ENCODE results near the gene KMO. TPM values are rescaled to one million over a fixed set of nuclear protein-coding genes. Genes with fewer than 3 reads are reported as not detected.

Gene KMO
- total and polyA plus RNA-seq, 2 experiments from 2014 or later, result 0.05 TPM; not detected in 1

DNA sequence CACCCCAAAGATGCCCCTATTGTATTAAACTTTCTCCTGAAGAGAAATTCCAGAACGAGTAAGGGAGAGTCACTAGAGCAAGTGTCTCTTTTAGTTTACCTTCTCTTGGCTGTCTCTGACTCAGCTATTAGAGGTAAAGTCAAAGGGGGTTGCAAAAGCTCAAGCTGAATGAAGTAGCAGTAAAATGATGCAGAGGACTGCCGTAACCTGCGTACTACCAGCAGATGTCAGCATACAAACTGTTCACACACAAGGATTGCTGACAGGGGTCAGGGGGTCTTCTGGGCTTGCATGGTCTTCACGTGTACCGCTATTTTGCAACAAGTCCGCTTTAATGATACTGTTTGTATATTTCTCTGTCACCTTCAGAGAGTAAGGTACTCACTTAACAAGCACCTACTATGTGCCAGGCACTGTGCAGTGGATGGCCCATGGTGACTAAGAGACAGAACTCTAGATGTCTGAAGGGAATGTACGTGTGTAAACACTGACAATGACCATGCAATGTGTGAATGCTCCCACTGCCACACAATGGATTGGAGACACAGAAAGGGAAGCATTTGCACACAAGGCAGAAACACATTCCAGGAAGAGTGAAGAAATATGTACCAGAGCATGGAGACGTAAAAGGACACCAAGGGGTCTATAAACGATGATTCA lies 73.1 kb downstream of the KMO start:
- H3K4me1 Mint-ChIP-seq, result no peaks in the 10 kb centered on the region

DNA sequence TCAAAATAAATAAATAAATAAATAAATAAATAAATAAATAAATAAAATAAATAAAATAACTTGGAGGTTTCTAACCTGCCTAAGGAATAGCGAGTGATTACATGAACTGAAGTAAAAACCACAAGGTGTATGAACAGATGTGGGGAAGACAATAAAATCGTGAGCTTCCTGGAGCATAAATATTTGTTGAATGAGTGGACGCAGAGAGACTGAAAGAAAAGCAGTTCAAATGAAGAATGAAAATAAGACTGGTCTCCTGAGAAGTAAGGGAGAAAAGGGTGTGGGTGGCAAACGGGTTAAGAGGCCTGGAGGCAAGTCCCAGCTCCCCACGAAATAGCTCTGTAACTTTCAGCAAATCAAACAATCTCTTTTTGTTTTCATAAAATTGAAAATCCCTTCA lies 74.4 kb downstream of the KMO start:
- TF ChIP-seq, protein P1, sequence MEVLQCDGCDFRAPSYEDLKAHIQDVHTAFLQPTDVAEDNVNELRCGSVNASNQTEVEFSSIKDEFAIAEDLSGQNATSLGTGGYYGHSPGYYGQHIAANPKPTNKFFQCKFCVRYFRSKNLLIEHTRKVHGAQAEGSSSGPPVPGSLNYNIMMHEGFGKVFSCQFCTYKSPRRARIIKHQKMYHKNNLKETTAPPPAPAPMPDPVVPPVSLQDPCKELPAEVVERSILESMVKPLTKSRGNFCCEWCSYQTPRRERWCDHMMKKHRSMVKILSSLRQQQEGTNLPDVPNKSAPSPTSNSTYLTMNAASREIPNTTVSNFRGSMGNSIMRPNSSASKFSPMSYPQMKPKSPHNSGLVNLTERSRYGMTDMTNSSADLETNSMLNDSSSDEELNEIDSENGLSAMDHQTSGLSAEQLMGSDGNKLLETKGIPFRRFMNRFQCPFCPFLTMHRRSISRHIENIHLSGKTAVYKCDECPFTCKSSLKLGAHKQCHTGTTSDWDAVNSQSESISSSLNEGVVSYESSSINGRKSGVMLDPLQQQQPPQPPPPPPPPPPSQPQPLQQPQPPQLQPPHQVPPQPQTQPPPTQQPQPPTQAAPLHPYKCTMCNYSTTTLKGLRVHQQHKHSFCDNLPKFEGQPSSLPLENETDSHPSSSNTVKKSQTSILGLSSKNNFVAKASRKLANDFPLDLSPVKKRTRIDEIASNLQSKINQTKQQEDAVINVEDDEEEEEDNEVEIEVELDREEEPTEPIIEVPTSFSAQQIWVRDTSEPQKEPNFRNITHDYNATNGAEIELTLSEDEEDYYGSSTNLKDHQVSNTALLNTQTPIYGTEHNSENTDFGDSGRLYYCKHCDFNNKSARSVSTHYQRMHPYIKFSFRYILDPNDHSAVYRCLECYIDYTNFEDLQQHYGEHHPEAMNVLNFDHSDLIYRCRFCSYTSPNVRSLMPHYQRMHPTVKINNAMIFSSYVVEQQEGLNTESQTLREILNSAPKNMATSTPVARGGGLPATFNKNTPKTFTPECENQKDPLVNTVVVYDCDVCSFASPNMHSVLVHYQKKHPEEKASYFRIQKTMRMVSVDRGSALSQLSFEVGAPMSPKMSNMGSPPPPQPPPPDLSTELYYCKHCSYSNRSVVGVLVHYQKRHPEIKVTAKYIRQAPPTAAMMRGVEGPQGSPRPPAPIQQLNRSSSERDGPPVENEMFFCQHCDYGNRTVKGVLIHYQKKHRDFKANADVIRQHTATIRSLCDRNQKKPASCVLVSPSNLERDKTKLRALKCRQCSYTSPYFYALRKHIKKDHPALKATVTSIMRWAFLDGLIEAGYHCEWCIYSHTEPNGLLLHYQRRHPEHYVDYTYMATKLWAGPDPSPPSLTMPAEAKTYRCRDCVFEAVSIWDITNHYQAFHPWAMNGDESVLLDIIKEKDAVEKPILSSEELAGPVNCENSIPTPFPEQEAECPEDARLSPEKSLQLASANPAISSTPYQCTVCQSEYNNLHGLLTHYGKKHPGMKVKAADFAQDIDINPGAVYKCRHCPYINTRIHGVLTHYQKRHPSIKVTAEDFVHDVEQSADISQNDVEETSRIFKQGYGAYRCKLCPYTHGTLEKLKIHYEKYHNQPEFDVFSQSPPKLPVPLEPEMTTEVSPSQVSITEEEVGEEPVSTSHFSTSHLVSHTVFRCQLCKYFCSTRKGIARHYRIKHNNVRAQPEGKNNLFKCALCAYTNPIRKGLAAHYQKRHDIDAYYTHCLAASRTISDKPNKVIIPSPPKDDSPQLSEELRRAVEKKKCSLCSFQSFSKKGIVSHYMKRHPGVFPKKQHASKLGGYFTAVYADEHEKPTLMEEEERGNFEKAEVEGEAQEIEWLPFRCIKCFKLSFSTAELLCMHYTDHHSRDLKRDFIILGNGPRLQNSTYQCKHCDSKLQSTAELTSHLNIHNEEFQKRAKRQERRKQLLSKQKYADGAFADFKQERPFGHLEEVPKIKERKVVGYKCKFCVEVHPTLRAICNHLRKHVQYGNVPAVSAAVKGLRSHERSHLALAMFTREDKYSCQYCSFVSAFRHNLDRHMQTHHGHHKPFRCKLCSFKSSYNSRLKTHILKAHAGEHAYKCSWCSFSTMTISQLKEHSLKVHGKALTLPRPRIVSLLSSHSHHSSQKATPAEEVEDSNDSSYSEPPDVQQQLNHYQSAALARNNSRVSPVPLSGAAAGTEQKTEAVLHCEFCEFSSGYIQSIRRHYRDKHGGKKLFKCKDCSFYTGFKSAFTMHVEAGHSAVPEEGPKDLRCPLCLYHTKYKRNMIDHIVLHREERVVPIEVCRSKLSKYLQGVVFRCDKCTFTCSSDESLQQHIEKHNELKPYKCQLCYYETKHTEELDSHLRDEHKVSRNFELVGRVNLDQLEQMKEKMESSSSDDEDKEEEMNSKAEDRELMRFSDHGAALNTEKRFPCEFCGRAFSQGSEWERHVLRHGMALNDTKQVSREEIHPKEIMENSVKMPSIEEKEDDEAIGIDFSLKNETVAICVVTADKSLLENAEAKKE (CRISPR knock-in tag; IDR thresholded peaks at IDR 0.05), result no peak
- no peak for TF ChIP-seq EZH2 (IDR thresholded peaks at IDR 0.05; ENCODE audit: low read depth, unreplicated experiment)
- TF ChIP-seq, protein P2, sequence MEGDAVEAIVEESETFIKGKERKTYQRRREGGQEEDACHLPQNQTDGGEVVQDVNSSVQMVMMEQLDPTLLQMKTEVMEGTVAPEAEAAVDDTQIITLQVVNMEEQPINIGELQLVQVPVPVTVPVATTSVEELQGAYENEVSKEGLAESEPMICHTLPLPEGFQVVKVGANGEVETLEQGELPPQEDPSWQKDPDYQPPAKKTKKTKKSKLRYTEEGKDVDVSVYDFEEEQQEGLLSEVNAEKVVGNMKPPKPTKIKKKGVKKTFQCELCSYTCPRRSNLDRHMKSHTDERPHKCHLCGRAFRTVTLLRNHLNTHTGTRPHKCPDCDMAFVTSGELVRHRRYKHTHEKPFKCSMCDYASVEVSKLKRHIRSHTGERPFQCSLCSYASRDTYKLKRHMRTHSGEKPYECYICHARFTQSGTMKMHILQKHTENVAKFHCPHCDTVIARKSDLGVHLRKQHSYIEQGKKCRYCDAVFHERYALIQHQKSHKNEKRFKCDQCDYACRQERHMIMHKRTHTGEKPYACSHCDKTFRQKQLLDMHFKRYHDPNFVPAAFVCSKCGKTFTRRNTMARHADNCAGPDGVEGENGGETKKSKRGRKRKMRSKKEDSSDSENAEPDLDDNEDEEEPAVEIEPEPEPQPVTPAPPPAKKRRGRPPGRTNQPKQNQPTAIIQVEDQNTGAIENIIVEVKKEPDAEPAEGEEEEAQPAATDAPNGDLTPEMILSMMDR (conservative IDR thresholded peaks at IDR 0.05; ENCODE audit: low read depth in 2 of 2), result no peak
- no peaks in the 10 kb centered on the region for H3F3A ChIP-seq (replicated peaks; ENCODE audit: low read depth)
- Mint-ChIP-seq H3K27ac (no peak overlapping the region), H3K9me3 (no peaks in the 10 kb centered on the region), H3K4me1 (no peaks in the 10 kb centered on the region), H3K4me3 (no peak overlapping the region), H3K36me3 (ENCODE audit: low read depth) (no peaks in the 10 kb centered on the region), H3K27me3 (ENCODE audit: insufficient read depth, low read depth, poor library complexity) (peaks cover 6% of the 10 kb centered on the region)
- DNase-seq (ENCODE audit: low spot score), result no peak
- H3K27ac ChIP-seq (ENCODE audit: low read depth), result no peak overlapping the region
- H3K4me1 ChIP-seq (ENCODE audit: insufficient read depth), result no peaks in the 10 kb centered on the region
- no peaks in the 10 kb centered on the region for H3K36me3 ChIP-seq (ENCODE audit: insufficient read depth)
- H3K4me2 ChIP-seq, result no peak overlapping the region
- no peaks in the 10 kb centered on the region for H4K20me1 ChIP-seq (replicated peaks; ENCODE audit: insufficient read depth)
- no peaks in the 10 kb centered on the region for H3K27me3 ChIP-seq (ENCODE audit: insufficient read depth)
- no peaks in the 10 kb centered on the region for H3K9me2 ChIP-seq (ENCODE audit: insufficient read depth)
- ATAC-seq, result no peak
- no peak overlapping the region for H2AFZ ChIP-seq
- no peak overlapping the region for H3K4me3 ChIP-seq
- H3K79me2 ChIP-seq (replicated peaks; ENCODE audit: insufficient read depth), result no peaks in the 10 kb centered on the region

More for the DNA sequence above, 73.1 kb downstream of the KMO start:
- Histone ChIP-seq H3K27ac (ENCODE audit: low read depth) (no peak overlapping the region), H3K9me2 (ENCODE audit: insufficient read depth) (no peaks in the 10 kb centered on the region), H3K4me2 (no peak overlapping the region), H3K4me1 (ENCODE audit: insufficient read depth) (no peaks in the 10 kb centered on the region), H3K27me3 (ENCODE audit: insufficient read depth) (no peaks in the 10 kb centered on the region), H3K36me3 (ENCODE audit: insufficient read depth) (no peaks in the 10 kb centered on the region; the same call in 1 of the 2 replicates), H4K20me1 (replicated peaks; ENCODE audit: insufficient read depth) (no peaks in the 10 kb centered on the region), H2AFZ (no peak overlapping the region), H3F3A (replicated peaks; ENCODE audit: low read depth) (no peaks in the 10 kb centered on the region), H3K79me2 (replicated peaks; ENCODE audit: insufficient read depth) (no peaks in the 10 kb centered on the region), H3K4me3 (no peak overlapping the region)
- Mint-ChIP-seq H3K36me3 (ENCODE audit: low read depth) (no peaks in the 10 kb centered on the region), H3K27me3 (ENCODE audit: insufficient read depth, low read depth, poor library complexity) (peaks cover 6% of the 10 kb centered on the region), H3K4me3 (no peak overlapping the region), H3K9me3 (no peaks in the 10 kb centered on the region), H3K27ac (no peak overlapping the region)
- ATAC-seq, result peak; percentile 92
- DNase-seq (ENCODE audit: low spot score), result peak; percentile 59
- TF ChIP-seq, protein P2 (conservative IDR thresholded peaks at IDR 0.05; ENCODE audit: low read depth in 2 of 2), result peak; percentile 64 to 73
- no peak for TF ChIP-seq EZH2phosphoT487 (IDR thresholded peaks at IDR 0.05; ENCODE audit: unreplicated experiment)

Measured in GM23338 (cell line).